ENCODE results near the gene PRICKLE2.

Gene PRICKLE2

GRCh38 chr3:64103131-64103530, 122.1 kb downstream of the PRICKLE2 start:
- no peaks in the 10 kb centered on the region for H3K27me3 ChIP-seq (replicated peaks)
- no peak overlapping the region for H3K4me3 ChIP-seq (ENCODE audit: low read depth, low read length)
- no peak for TF ChIP-seq CTCF (IDR thresholded peaks at IDR 0.05; ENCODE audit: low read depth, low read length, missing control alignments)
- in situ Hi-C loops (cut with HindIII; ENCODE audit: low pct_ligation_motif_present, low sequenced_read_pairs), result no loop called here
- DNase-seq, result no peak
- no peak overlapping the region for H3K27ac ChIP-seq
- peaks cover 4% of the 10 kb centered on the region for H3K36me3 ChIP-seq (replicated peaks)

GRCh38 chr3:64102147-64102546, 123.1 kb downstream of the PRICKLE2 start:
- Histone ChIP-seq H3K27ac (no peak overlapping the region), H3K36me3 (replicated peaks) (peaks cover 4% of the 10 kb centered on the region), H3K27me3 (replicated peaks) (no peaks in the 10 kb centered on the region), H3K4me3 (ENCODE audit: low read depth, low read length) (no peak overlapping the region)
- TF ChIP-seq CTCF (IDR thresholded peaks at IDR 0.05; ENCODE audit: low read depth, low read length, missing control alignments), result no peak
- no peak for DNase-seq
- in situ Hi-C loops (cut with HindIII; ENCODE audit: low pct_ligation_motif_present, low sequenced_read_pairs), result no loop called here

GRCh38 chr3:64099316-64099715, 126.0 kb downstream of the PRICKLE2 start:
- Histone ChIP-seq H3K27ac (no peak overlapping the region), H3K4me3 (ENCODE audit: low read depth, low read length) (no peak overlapping the region), H3K27me3 (replicated peaks) (no peaks in the 10 kb centered on the region), H3K36me3 (replicated peaks) (peaks cover 4% of the 10 kb centered on the region)
- no peak for DNase-seq
- in situ Hi-C loops (cut with HindIII; ENCODE audit: low pct_ligation_motif_present, low sequenced_read_pairs), result no loop called here
- TF ChIP-seq CTCF (IDR thresholded peaks at IDR 0.05; ENCODE audit: low read depth, low read length, missing control alignments), result no peak

GRCh38 chr3:64098670-64099069, 126.6 kb downstream of the PRICKLE2 start:
- H3K27ac ChIP-seq, result no peak overlapping the region
- H3K27me3 ChIP-seq (replicated peaks), result no peaks in the 10 kb centered on the region
- in situ Hi-C loops (cut with HindIII; ENCODE audit: low pct_ligation_motif_present, low sequenced_read_pairs), result no loop called here
- no peak overlapping the region for H3K4me3 ChIP-seq (ENCODE audit: low read depth, low read length)
- no peak for DNase-seq
- no peak for TF ChIP-seq CTCF (IDR thresholded peaks at IDR 0.05; ENCODE audit: low read depth, low read length, missing control alignments)
- peaks cover 4% of the 10 kb centered on the region for H3K36me3 ChIP-seq (replicated peaks)

- Histone ChIP-seq H3K27me3 (replicated peaks) (no peaks in the 10 kb centered on the region), H3K27ac (no peak overlapping the region), H3K4me3 (ENCODE audit: low read depth, low read length) (no peak overlapping the region), H3K36me3 (replicated peaks) (peaks cover 4% of the 10 kb centered on the region)
- in situ Hi-C loops (cut with HindIII; ENCODE audit: low pct_ligation_motif_present, low sequenced_read_pairs), result no loop called here
- DNase-seq, result no peak
- no peak for TF ChIP-seq CTCF (IDR thresholded peaks at IDR 0.05; ENCODE audit: low read depth, low read length, missing control alignments)
Observed at GRCh38 chr3:64097920-64098319, 127.3 kb downstream of the PRICKLE2 start.

GRCh38 chr3:64095802-64096201, 129.5 kb downstream of the PRICKLE2 start:
- H3K27me3 ChIP-seq (replicated peaks), result no peaks in the 10 kb centered on the region
- in situ Hi-C loops (cut with HindIII; ENCODE audit: low pct_ligation_motif_present, low sequenced_read_pairs), result no loop called here

More at GRCh38 chr3:64095802-64096201, 129.5 kb downstream of the PRICKLE2 start:
- no peak for DNase-seq
- TF ChIP-seq CTCF (IDR thresholded peaks at IDR 0.05; ENCODE audit: low read depth, low read length, missing control alignments), result no peak
- Histone ChIP-seq H3K36me3 (replicated peaks) (peaks cover 4% of the 10 kb centered on the region), H3K27ac (no peak overlapping the region), H3K4me3 (ENCODE audit: low read depth, low read length) (no peak overlapping the region)
